Hepatocyte (in vitro differentiated cells): ENCODE measurements around the gene GRM8. TPM values are rescaled to one million over a fixed set of nuclear protein-coding genes. Genes with fewer than 3 reads are reported as not detected.

ENCODE experiments used
- DNase-seq: peaks from one replicate; pipeline ENCODE4 v3.0.0-alpha.2; 2016; ENCODE audit warnings: low spot score
- H2AFZ ChIP-seq: fragments of 200-600 bp; sonication (generic); 2 replicates; pipeline ENCODE4 v1.6.0; 2016; ENCODE audit warnings: antibody characterized with exemption, mild to moderate bottlenecking
- H3K27ac ChIP-seq: fragments of 200-600 bp; sonication (generic); 2 replicates; pipeline ENCODE4 v1.5.1; 2016; ENCODE audit warnings: mild to moderate bottlenecking
- H3K27me3 ChIP-seq: fragments of 200-600 bp; sonication (generic); 2 replicates; pipeline ENCODE4 v1.6.1; 2016
- H3K36me3 ChIP-seq: fragments of 200-600 bp; sonication (generic); replicated peaks from 2 replicates; pipeline ENCODE4 v1.5.1; 2016; ENCODE audit warnings: low read depth; ENCODE audit not compliant: insufficient read depth
- H3K4me1 ChIP-seq: fragments of 200-600 bp; sonication (generic); 2 replicates; pipeline ENCODE4 v1.5.1; 2016; ENCODE audit warnings: mild to moderate bottlenecking, moderate library complexity; ENCODE audit not compliant: insufficient read depth
- H3K4me2 ChIP-seq: fragments of 200-600 bp; sonication (generic); 2 replicates; pipeline ENCODE4 v1.6.0; 2016
- H3K4me3 ChIP-seq: fragments of 200-600 bp; sonication (generic); 2 replicates; pipeline ENCODE4 v1.5.1; 2016; ENCODE audit warnings: mild to moderate bottlenecking
- H3K79me2 ChIP-seq: fragments of 200-600 bp; sonication (generic); 2 replicates; pipeline ENCODE4 v1.6.0; 2017; ENCODE audit warnings: mild to moderate bottlenecking
- H3K9me2 ChIP-seq: fragments of 200-600 bp; sonication (generic); replicated peaks from 2 replicates; pipeline ENCODE4 v1.6.0; 2017; ENCODE audit warnings: mild to moderate bottlenecking; ENCODE audit not compliant: insufficient read depth
- H3K9me3 ChIP-seq: fragments of 200-600 bp; sonication (generic); 2 replicates; pipeline ENCODE4 v1.5.1; 2016; ENCODE audit warnings: low read depth, mild to moderate bottlenecking
- H4K20me1 ChIP-seq: fragments of 200-600 bp; sonication (generic); 2 replicates; pipeline ENCODE4 v1.6.0; 2016; ENCODE audit warnings: mild to moderate bottlenecking; ENCODE audit not compliant: insufficient read depth, poor library complexity, severe bottlenecking
- CTCF ChIP-seq: fragments of 200-600 bp; sonication (generic); IDR thresholded peaks from 2 replicates; pipeline ENCODE4 v1.5.1; 2016; ENCODE audit warnings: antibody characterized with exemption, mild to moderate bottlenecking; ENCODE audit not compliant: poor library complexity
- EZH2 ChIP-seq: fragments of 200-600 bp; sonication (generic); IDR thresholded peaks from 2 replicates; pipeline ENCODE4 v1.6.1; 2016; ENCODE audit warnings: antibody characterized with exemption, mild to moderate bottlenecking, borderline replicate concordance
- EZH2phosphoT487 ChIP-seq: fragments of 200-600 bp; sonication (generic); IDR thresholded peaks from one replicate; pipeline ENCODE4 v1.6.1; 2018; ENCODE audit warnings: antibody characterized with exemption, mild to moderate bottlenecking, low read depth, moderate library complexity; ENCODE audit not compliant: unreplicated experiment, severe bottlenecking
- WGBS: methylation state at CpG from one replicate; pipeline ENCODE4 v1.1.6; 2016; ENCODE audit warnings: low lambda C conversion rate; ENCODE audit errors: missing lambda C conversion rate; 5-methylcytosine and 5-hydroxymethylcytosine counted together
- polyA plus RNA-seq: library from polyadenylated mRNA; unstranded; fragments of >200 nt; fragmentation: Nextera tagmentation; extraction: Ambion mirVana; gene quantifications from 2 replicates; pipeline ENCODE4 v1.2.1, GENCODE V29; 2016
- total RNA-seq: library from RNA; depleted of rRNA; stranded (reverse); fragments of >200 nt; gene quantifications from 2 replicates; pipeline ENCODE4 v1.2.3, GENCODE V29; 2014

Gene GRM8
- total and polyA plus RNA-seq, 2 experiments from 2014 or later, result 0.62 to 4.5 TPM

GRCh38 chr7:126485791-126486190, 767.0 kb downstream of the GRM8 start:
- Histone ChIP-seq H3K4me1 (no peaks in the 10 kb centered on the region), H3K9me3 (no peaks in the 10 kb centered on the region), H2AFZ (no peak overlapping the region), H3K4me3 (no peak overlapping the region), H3K4me2 (peak overlapping the region; percentile 8), H3K36me3 (no peaks in the 10 kb centered on the region), H3K27me3 (no peaks in the 10 kb centered on the region), H3K9me2 (no peaks in the 10 kb centered on the region), H3K79me2 (no peaks in the 10 kb centered on the region), H3K27ac (no peak overlapping the region), H4K20me1 (no peaks in the 10 kb centered on the region)
- 57% methylated on average over 4 of the region's 4 CpGs for WGBS
- TF ChIP-seq CTCF (no peak), EZH2phosphoT487 (no peak), EZH2 (no peak)
- no peak for DNase-seq

GRCh38 chr7:126483972-126484371, 768.8 kb downstream of the GRM8 start:
- no peaks in the 10 kb centered on the region for H3K27me3 ChIP-seq
- DNase-seq, result no peak
- WGBS, result 73% methylated on average over 3 of the region's 3 CpGs
- no peaks in the 10 kb centered on the region for H3K4me1 ChIP-seq
- no peak overlapping the region for H3K4me3 ChIP-seq
- no peak overlapping the region for H3K4me2 ChIP-seq
- H3K27ac ChIP-seq, result no peak overlapping the region
- no peaks in the 10 kb centered on the region for H3K36me3 ChIP-seq
- H3K9me2 ChIP-seq, result no peaks in the 10 kb centered on the region
- H3K9me3 ChIP-seq, result no peaks in the 10 kb centered on the region
- H2AFZ ChIP-seq, result no peak overlapping the region
- no peak for TF ChIP-seq CTCF
- TF ChIP-seq EZH2phosphoT487, result no peak
- TF ChIP-seq EZH2, result no peak
- H3K79me2 ChIP-seq, result no peaks in the 10 kb centered on the region
- no peaks in the 10 kb centered on the region for H4K20me1 ChIP-seq

DNA sequence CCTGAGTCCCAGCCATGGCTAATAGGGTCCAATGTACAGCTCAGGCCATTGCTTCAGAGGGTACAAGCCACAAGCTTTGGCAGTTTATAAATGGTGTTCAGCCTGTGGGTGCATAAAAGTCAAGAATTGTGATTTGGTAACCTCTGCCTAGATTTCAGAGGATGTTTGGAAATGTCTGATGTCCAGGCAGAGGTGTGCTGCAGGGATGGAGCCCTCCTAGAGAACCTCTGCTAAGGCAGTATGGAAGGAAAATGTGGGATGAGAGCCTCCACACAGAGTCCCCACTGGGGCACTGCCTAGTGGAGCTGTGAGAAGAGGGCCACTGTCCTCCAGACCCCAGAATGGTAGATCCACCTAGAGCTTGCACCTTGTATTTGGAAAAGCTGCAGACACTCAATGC, 779.9 kb downstream of the GRM8 start:
- Histone ChIP-seq H3K4me2 (no peak overlapping the region), H3K4me1 (no peaks in the 10 kb centered on the region), H3K27ac (no peak overlapping the region), H2AFZ (no peak overlapping the region), H3K27me3 (no peaks in the 10 kb centered on the region), H3K79me2 (no peaks in the 10 kb centered on the region), H3K9me3 (no peaks in the 10 kb centered on the region), H3K36me3 (no peaks in the 10 kb centered on the region), H3K9me2 (no peaks in the 10 kb centered on the region), H4K20me1 (no peaks in the 10 kb centered on the region), H3K4me3 (no peak overlapping the region)
- no peak for TF ChIP-seq CTCF
- no peak for TF ChIP-seq EZH2phosphoT487
- no peak for TF ChIP-seq EZH2
- DNase-seq, result no peak

DNA sequence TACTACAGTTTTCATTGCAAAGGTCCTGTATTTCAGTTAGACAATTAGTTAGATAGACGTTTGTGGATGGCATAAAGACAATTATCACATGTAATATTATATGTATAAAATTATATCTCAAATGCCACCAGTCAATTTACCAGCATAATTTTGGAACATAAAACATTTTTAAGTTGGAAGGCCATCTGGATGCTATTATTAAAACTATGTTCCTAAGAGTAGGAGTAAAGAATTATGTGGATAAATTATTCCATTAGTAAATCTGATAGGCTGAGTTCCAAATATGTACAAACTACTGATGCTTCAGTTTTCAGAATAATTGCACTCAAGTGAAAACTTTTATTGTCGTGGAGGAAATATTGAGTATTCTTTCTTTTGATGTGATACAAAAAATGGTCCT, 790.3 kb downstream of the GRM8 start:
- Histone ChIP-seq H3K27ac (no peak overlapping the region), H3K4me2 (no peak overlapping the region), H3K4me3 (no peak overlapping the region), H3K9me2 (no peaks in the 10 kb centered on the region), H4K20me1 (no peaks in the 10 kb centered on the region), H3K27me3 (no peaks in the 10 kb centered on the region), H3K36me3 (no peaks in the 10 kb centered on the region), H3K4me1 (no peaks in the 10 kb centered on the region), H3K9me3 (no peaks in the 10 kb centered on the region), H3K79me2 (no peaks in the 10 kb centered on the region), H2AFZ (no peak overlapping the region)
- WGBS, result 67% methylated on average over 2 of the region's 2 CpGs
- TF ChIP-seq EZH2 (no peak), EZH2phosphoT487 (no peak)
- DNase-seq, result no peak
